GM18519 (cell line): ENCODE measurements around the gene PDZD2.

Experiments used
- ATAC-seq: cut with Tn5 transposase; IDR thresholded peaks from one replicate; pipeline ENCODE4 v1.9.1; 2021; ENCODE audit warnings: mild to moderate bottlenecking, moderate library complexity; ENCODE audit not compliant: unreplicated experiment, low FRiP score

Gene PDZD2

DNA sequence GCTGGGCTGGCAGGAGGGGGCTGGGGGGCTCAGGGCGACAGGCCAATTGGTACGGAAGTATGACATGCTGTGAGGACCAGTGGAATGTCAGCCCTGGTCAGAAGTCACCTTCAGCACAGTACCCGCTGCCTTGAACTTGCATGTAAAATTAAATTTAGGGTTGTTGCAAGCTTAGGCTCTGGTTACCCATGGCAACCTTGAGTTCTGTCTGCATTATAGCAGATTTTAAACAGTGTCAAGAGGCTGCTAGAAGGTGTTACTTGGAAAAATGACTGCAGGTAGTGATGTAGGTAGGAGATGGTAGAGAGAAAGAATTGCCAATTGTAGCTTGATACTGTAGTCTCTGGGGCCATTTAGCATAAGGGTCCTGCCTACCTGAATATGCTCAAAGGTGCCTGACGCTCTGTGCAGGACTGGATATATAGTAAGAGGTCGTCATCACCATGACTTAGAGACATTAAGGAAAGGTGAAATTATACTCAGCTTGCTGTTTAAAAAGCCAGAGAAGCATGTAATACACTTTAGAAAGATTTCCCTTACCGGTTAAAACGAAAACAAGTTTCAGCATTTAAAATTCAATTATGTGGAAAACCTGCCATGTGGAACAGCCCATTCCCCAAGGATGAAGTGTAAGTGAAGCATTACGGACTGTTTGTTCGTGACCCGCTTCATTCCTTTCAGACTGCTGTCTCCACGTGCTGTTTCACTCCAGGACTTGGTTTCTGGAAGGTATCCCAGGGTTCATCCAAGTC lies 169.0 kb downstream of the PDZD2 start:
- no peak for ATAC-seq

DNA sequence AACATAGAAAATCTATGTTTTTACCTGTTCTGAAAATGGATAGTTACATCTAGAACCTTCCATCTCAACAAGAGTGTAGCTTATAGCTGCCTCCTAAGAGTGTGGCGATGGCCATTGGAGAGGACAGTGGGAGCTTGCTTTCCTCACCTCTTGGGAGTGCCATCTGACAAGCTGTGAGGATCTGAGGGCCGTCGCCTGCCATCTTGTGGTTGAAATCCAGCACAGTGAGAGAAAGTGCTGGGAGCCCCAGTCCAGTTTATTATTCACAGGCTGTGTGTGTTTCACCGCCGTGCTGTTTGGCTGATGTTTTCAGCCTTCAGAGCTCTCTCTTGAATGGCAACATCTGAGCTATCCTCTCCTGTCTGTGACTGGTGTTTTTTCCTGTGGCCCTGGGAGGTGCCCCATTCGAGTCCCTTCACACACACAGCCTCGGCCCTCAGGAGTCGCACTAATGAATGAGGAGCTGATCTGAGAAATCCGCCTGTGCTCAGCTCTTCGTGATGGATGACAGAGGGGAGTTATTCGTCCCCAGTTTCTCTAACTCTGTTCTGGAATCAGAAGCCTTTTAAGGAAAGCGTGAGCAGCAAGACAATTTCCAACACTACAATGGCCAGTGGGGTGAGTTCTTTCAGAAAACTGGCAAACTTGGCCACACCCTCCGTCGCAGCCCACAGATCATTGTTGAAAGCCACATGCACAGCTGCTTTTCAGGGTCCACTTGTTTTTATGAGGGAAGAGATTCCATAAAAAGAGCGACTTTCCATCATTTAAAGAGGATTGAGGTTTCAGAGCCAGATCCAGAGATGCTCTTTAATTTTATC lies 170.3 kb downstream of the PDZD2 start:
- peak; percentile 59 for ATAC-seq

DNA sequence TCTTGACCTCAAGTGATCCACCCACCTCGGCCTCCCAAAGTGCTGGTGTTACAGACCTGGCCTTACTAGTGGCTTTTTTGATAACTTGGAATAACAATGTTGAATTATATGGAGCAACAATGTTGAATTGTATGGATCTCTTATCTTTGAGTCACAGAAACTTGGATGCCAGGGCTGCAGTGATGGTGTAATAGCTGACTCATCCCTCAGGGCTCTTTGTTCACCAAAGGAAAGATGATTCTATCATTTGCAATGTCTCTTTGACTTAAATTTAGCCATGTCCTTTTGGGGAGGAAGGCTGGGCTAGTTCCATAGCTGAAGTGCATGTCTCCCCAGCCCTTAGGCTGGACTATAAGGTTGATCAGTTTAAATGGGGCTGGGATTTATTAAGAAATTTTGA lies 172.3 kb downstream of the PDZD2 start:
- ATAC-seq = no peak

DNA sequence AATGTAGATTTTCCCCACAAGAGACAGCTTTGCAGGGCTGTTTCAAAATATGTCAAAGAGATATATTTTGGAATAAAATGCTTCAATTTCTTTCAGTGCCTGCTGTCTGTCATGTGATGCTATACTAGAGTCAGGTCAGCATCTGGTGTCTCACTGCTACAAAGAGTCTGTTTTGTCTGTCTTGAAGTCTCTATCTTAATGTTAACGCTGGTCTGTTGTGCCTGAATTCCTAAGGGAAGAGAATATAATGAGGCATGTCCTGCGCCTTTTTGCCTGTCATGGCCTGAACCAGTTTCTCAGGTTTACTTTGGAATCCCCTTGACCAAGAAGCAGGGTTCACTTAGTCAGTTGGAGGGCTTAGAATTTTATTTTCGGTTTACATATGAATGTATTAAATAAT lies 176.4 kb downstream of the PDZD2 start:
- ATAC-seq = no peak

DNA sequence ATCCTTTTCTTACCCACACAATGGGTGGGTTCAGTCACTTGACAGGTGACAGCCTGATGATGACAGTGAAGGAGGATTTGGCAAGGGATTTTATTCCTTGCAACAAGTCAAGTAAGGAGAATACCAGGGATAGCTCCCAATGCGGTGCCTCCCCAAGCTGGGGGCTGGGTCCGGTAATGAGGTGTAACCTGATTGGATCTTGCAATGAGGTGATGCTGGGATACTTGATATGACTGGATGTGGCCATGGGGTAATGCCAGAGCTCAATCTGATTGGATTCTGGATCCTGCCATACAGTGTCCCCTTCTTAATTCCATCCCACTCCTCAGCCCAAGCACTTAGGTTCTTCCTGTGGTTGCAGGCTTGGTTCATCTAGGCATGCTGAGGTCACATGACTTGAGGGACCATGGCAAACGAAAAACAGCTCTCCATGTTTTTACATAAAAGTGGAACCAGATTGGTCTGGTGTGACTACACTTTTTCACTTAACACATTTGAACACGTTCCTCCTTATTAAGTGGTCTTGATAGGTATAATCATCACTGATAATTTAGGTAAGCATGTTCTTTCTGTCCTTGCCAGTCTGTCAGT lies 181.1 kb downstream of the PDZD2 start:
- ATAC-seq = no peak

DNA sequence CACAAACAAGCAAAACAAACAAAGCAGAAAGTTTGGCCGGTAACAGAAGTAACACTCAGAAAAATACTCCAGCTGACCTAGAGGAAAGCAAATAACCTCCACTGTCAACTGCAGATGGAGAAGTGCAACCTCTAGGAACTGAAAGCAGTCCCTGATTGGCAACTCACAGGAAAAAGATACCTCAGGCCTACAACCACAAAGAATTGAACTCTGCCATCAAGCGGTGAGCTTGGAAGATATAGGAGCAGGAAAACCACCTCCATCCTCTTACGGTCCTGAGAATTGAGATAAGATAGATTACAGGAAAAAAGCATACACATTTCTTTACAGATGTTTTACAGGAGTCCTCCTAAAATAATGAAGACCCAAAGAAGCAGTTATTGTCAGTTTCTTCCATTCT lies 184.5 kb downstream of the PDZD2 start:
- no peak for ATAC-seq

DNA sequence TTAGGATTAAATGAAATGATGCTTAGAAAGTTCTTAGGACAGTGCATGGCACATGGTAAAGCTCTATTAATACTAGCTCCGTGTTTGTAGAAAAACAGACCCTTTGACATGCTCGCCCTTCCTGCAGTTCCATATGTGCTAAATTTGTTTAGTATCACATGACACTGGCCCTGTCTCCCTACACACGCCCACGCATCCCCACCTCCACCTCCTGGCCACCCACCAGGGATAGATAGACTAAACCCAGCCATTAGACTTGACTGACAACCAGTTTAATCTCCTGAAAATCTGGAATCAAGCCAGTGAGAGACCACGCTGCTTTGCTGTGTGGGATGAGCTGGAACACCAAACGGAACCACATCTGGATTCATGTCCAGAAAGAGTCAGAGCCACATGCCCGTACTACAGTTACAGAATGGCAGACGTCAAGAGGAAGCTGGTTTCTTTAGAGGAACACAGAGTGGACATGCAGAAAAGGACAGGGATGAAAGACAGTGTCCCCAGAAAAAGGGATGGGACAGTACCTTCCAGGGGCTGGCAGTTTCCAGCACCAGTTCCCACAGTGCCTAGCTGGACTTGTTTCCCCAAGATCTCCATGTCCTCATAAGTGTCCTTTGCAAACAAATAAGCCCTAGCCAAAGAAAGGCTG lies 186.1 kb downstream of the PDZD2 start:
- no peak for ATAC-seq

DNA sequence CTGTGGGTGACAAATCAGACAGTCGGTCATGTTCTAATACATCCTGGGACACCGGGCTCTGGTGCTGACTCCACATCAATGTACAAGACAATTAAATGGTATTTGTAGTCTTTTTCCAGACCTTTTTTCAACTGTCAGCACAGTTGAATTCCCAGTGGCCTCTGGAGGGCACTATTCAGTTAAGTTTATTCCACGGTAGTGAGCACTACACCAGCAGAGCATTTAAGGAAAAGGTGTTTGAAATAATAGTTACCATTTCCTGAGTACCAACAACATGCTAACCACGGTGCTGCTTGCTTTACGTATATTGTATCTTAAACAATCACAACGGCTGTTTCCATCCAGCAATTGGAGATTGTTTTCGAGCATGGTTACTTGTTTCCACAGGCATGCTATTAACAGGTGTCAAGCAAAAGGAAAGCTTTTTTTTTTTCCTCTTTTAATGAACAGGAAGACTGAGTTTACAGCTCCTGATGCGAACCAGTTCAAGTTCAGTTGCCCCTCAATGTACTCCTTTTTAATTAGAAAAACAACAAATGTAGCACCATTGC lies 186.7 kb downstream of the PDZD2 start:
- peak; percentile 68 for ATAC-seq

DNA sequence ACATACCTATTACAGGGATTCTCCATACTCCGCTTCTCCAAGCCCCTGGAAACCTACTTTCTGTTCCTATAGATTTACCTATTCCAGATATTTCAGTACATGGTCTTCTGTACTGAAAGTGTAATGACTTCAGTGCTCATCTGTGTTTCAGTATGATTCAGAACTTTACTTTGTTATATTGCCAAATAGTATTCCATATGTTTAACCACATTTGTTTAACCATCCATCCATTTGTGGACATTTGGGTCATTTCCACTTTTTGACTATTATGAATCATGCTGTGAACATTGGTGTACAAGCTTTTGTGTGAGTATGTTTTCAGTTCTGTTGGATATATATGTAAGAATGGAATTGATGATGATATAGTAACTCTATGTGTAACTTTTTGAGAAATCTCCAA lies 188.9 kb downstream of the PDZD2 start:
- ATAC-seq = no peak

DNA sequence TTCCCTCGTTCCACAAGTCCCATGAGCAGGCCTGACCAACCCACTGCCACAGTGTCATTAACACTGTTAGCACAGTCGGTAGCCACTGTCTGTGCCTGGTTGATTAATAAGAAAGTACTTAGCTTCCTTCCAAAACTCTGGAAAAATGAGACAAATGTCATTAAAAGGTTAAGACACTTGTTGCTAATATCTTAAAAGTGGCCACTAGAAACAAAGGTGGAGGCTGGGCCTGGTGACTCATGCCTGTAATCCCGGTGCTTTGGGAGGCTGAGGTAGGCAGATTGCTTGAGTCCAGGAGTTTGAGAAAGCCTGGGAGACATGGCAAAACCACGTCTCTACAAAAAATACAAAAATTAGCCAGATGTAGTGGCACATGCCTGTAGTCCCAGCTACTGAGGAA lies 194.0 kb downstream of the PDZD2 start:
- ATAC-seq = no peak

DNA sequence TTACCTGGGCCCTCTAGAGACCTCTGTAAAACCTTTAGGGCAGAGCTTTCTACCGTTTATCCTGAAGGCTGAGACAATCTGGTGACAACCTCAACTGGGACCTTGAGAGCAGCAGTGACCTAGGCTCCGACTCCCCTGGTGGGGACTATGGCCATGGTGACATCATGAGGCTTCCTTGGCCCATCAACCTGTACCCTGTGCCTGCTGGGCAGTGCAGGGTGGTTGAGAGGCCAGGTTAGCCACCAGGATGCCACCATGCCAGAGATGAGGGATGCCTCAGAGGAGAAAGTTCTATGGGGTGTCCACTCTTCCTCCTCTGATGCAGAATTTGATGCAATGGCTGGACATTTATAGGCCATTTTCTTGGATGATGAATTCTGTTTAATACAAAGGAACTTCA lies 194.8 kb downstream of the PDZD2 start:
- ATAC-seq = no peak

DNA sequence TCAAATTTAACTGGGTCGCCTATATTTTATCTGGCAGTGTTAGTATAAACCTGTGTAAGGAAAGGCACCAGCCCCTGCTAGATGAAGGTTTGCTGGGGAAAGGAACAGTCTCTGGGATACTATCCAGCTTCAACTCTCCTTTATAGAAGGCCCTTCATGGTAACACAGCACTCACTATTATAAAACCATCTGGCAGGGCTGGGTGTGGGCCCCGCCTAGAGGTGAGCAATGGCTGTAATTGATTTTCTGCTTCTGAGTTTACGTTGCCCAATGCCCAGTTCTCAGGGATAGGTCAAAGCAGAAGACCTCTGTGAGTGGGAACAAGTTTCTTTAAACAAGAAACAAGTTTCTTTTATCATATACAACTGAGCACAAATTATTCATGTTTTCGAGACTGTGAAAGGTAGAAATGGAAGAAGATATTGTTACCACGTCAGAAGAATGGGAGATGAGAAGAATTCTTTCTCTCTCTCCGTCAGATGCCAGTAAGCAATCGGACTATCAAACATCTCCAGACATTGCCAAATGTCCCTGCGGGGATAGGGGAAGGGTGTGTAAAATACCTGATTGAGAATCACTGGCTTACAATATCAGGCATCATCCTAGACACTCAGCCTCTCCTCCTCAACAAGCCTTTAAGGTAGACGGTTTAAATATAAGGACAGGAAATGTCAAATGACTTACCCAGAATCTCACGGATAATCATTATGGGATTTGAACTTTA lies 205.9 kb downstream of the PDZD2 start:
- ATAC-seq = no peak

DNA sequence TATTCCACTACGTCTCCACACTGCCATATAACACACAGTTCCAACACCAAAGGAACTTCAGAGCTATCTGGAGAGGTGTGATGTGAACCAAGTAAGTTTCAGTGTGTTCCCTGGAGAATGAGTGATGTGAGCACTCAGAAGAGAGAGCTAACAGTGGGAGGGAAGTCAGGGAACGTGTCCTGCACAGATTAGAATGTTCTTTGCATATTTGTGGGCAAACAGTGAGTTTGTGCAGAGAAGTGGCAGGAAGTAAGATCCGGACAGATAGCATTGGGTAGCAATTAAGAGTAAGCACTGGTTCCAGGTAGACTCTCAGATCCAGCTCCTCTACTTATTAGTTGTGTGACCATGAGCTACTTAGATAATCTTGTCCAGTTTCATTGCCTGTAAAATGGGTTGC lies 206.4 kb downstream of the PDZD2 start:
- no peak for ATAC-seq

DNA sequence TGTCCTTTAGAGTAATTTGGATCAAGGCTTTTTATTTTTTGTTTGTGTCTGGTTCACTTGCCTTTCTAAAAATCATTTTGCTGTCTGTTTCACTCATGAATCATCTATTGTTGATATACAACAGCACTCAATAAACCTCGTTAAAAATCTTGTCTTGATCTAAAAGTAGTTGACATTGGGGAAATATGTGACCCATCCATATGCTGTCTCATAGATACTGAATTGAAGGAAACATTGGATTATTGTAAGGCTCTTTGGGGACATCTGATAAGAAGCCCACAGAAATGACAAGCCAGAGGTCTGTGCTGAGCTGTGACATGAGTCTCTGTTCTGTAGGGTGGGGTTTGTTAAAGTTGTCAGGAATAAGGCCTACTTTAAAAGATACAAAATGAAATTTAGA lies 208.0 kb downstream of the PDZD2 start:
- ATAC-seq = no peak

DNA sequence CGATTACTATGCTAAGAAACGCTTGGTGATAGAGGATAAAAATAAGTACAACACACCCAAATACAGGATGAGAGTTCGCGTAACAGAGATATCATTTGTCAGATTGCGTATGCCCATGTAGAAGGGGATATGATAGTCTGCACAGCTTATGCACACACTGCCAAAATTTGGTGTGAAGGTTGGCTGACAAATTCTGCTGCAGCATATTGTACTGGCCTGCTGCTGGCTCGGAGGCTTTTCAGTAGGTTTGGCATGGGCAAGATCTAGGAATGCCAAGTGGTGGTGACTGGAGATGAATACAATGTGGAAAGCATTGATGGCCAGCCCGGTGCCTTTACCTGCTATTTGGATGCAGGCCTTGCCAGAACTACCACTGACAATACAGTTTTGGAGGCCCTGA lies 208.4 kb downstream of the PDZD2 start:
- ATAC-seq = no peak

DNA sequence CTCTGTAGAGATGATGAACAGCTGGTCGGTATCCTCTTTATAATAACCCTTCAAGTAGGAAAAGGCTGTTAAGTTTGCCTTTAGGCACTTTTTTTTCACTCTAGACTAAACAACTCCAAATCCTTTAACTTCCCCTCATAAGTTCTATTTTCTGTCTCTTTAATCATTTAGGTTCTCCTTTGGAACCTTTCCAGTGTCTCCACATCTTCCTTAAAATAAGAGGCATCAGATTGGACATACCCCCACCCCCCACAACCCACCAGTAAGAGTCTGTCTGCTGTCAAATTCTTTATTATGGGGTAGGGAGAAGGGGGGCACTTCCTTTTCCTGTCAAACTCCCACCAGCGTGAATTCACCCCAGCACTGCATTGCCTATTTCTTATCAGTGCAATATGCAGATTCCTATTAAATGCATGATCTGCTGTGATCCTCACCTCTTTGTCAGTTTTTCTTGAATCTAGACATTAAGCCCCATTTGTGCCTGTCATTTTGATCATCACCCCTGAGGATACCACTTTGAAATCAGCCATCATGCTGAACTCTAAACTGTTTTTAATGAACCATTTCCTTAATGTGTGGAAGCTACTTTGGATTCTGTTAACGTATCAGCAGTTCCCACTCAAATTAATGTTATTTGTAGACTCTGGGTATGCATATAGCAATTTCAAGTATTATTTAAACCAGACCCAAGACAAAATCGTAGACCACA lies 212.2 kb downstream of the PDZD2 start:
- no peak for ATAC-seq

DNA sequence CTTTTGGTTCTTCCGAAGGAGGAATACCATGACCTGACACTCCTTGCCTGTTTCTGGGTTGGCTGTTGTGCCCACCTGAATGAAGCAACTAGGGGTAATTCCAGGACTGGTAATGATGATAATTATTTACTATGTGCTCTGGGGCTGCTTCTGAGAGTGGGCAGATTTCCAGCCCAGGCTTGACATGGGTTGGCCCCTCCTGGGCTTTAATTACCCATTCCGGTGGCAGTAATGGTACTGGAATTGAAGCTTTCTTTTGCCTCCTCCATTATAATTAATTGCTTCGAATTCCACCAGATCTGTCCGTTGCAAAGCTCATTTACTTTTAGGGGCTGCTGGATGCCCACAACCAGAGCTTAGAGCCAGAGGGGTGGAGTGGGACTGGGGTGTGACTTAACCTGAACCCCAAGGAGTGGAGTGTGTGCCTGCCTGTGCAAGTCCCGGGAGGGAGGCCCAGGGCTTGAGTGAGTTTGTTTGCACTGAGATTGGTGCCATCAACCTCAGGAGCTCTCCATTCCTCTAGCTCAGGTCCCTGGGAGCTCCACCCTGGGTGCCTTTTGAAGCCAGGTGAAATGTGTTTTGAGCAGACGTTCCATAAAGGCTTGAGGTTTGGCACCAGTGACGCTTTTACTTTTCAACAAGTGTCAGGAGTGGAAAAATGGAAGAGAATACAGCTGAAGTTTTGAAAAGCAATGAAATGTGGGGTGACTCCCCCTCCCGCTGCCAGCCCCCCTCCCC lies 214.6 kb downstream of the PDZD2 start:
- ATAC-seq = no peak

DNA sequence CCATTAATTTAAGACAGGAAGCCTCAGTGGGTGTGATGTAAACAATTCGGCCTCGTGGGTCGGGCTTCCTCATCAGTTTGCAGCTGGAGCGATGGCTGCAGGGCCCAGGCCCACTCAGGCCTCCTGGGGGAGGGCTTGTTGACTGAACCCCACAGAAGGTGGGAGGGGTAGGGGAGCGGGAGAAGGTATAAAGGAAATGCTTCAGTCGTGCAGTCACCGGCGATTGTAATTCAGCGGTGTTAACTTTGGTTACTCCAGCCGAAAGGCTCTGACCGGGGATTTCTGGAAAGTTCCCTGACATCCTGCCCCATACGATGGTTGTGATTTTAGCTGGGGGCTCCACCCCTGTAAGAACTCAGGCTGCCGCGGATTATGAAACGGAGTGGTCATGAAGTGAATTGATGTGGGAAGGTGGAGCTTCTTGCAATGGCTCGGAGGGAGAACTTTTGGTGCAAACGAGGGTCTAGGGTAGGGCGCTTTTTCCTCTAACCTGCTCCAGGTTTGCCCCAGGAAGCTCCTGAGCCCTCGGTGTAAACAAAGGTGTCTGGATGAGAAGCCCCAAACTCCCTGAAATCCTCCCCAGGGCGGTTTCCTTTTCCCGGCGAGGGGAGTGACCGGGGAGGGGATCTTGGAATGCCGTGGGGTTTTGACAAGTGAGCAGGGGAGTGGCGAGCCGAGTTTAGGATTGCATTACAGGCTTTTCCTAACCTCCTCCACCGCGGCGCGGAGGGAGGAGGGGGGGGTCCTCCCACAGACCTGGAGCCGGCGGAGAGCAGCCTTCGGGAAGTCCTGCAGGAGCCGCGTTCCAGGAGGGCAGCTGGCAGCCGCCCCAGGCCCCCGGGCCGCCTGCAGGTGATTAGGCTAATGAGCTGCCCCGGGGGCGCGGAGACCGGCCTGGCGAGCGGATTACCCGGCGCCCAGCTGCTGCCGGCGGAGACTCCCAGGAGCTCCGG lies 215.5 kb downstream of the PDZD2 start:
- no peak for ATAC-seq
